Activated B cell treated with CpG ODN at 0.5 μM for 24 hours (primary cell): ENCODE measurements around the gene DAB1. TPM values are rescaled to one million over a fixed set of nuclear protein-coding genes. Genes with fewer than 3 reads are reported as not detected.

Experiments used
- ATAC-seq: fragments of 200-7000 bp; cut with Tn5 transposase; one replicate; pipeline ENCODE4 v1.10.0; 2021; ENCODE audit warnings: low read depth, mild to moderate bottlenecking, moderate library complexity
- CTCF ChIA-PET: fragments of 350-600 bp; sonication (Branson Sonifier 250); formaldehyde crosslinking; loops from one replicate; lab custom pipeline; 2021; ENCODE audit warnings: antibody characterized with exemption; lab: Charles Lee
- POLR2A ChIA-PET: fragments of 350-600 bp; sonication (Branson Sonifier 250); formaldehyde crosslinking; loops from one replicate; lab custom pipeline; 2021; ENCODE audit warnings: antibody characterized with exemption; lab: Charles Lee
- DNase-seq: peaks from one replicate; pipeline ENCODE4 v3.0.0; 2022
- H3K27ac Mint-ChIP-seq: one replicate; pipeline ENCODE4 v1.8.0; 2020; ENCODE audit warnings: mixed read lengths
- H3K27me3 Mint-ChIP-seq: one replicate; pipeline ENCODE4 v1.8.0; 2021; ENCODE audit warnings: mixed read lengths
- H3K36me3 Mint-ChIP-seq: one replicate; pipeline ENCODE4 v1.8.0; 2021; ENCODE audit warnings: low read depth, mixed read lengths
- H3K4me1 Mint-ChIP-seq: one replicate; pipeline ENCODE4 v1.8.0; 2021; ENCODE audit warnings: mixed read lengths
- H3K4me3 Mint-ChIP-seq: one replicate; pipeline ENCODE4 v1.8.0; 2020; ENCODE audit warnings: mild to moderate bottlenecking, mixed read lengths
- H3K9me3 Mint-ChIP-seq: one replicate; pipeline ENCODE4 v1.8.0; 2020; ENCODE audit warnings: mixed read lengths
- intact Hi-C: fragments of 100-400 bp; cut with micrococcal nuclease; formaldehyde crosslinking; loops from one replicate; pipeline ENCODE4 v1.15.1; 2024
- total RNA-seq: library from RNA; stranded (reverse); gene quantifications from 2 replicates; pipeline ENCODE4 v1.2.3, GENCODE V29; 2022
- TF ChIP-seq, protein P1 (sequence below): fragments of 200-600 bp; IDR thresholded peaks from one replicate; pipeline ENCODE4 v1.8.0; 2022; ENCODE audit warnings: antibody characterized with exemption, mild to moderate bottlenecking

The DAB1 gene
- total RNA-seq, 1 donor from 2014 or later, result not detected

DNA sequence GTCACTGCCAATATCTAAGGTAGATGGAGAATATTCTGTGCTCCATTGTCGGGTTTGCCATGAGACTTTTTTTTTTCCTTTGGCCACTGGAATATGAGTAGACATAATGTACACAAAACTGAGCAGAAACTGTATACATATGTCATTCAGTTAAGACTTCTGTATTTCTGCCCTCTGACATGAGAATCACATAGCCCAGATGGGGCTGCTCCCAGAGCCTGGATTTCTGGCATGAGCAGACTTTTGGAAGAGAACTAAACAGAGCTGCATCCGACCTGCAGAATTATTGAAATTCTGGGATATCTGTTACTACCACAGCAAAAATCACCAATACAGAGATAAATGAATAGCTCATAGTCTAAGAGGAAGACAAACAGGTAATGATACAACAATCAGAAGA lies 62.3 kb downstream of the DAB1 start:
- intact Hi-C loops, result no loop called here
- H3K9me3 Mint-ChIP-seq, result peaks cover 7% of the 10 kb centered on the region
- H3K27me3 Mint-ChIP-seq, result no peaks in the 10 kb centered on the region
- ChIA-PET POLR2A (no interaction called here), CTCF (no interaction called here)
- no peak overlapping the region for H3K4me3 Mint-ChIP-seq
- TF ChIP-seq, protein P1, sequence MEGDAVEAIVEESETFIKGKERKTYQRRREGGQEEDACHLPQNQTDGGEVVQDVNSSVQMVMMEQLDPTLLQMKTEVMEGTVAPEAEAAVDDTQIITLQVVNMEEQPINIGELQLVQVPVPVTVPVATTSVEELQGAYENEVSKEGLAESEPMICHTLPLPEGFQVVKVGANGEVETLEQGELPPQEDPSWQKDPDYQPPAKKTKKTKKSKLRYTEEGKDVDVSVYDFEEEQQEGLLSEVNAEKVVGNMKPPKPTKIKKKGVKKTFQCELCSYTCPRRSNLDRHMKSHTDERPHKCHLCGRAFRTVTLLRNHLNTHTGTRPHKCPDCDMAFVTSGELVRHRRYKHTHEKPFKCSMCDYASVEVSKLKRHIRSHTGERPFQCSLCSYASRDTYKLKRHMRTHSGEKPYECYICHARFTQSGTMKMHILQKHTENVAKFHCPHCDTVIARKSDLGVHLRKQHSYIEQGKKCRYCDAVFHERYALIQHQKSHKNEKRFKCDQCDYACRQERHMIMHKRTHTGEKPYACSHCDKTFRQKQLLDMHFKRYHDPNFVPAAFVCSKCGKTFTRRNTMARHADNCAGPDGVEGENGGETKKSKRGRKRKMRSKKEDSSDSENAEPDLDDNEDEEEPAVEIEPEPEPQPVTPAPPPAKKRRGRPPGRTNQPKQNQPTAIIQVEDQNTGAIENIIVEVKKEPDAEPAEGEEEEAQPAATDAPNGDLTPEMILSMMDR, result no peak
- H3K36me3 Mint-ChIP-seq, result no peaks in the 10 kb centered on the region
- DNase-seq (no peak), ATAC-seq (no peak)
- H3K4me1 Mint-ChIP-seq, result no peaks in the 10 kb centered on the region
- H3K27ac Mint-ChIP-seq, result no peak overlapping the region

DNA sequence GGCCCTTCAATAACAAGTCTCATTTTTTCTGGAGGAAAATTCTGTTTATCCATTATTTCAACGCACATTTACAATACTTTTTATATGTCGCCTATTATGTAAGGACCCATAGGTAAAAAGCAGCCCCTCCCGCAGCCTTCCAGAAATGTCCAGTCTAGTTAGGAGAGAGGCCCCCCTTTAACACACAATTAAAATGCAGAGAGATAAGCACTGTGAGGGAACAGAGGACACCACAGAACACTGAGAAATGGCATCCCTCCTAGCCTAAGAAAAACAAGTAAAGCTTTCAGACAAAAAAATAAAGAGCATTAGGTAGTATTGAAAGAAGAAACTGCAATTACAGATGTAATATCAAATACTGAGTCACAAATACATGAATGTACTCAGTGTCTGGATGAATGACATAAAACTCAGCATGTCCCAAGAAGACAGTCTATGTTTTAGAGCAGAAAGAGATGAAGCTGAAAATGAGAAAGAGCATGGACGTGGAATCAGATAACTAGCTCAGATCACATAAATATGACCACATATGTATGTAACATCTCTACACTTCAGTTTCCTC lies 62.9 kb downstream of the DAB1 start:
- H3K4me3 Mint-ChIP-seq, result no peak overlapping the region
- no peak overlapping the region for H3K27ac Mint-ChIP-seq
- ChIA-PET POLR2A (no interaction called here), CTCF (no interaction called here)
- intact Hi-C loops, result no loop called here
- ATAC-seq (no peak), DNase-seq (no peak)
- peaks cover 7% of the 10 kb centered on the region for H3K9me3 Mint-ChIP-seq
- H3K4me1 Mint-ChIP-seq, result no peaks in the 10 kb centered on the region
- no peaks in the 10 kb centered on the region for H3K27me3 Mint-ChIP-seq
- TF ChIP-seq, protein P1, result no peak
- no peaks in the 10 kb centered on the region for H3K36me3 Mint-ChIP-seq

DNA sequence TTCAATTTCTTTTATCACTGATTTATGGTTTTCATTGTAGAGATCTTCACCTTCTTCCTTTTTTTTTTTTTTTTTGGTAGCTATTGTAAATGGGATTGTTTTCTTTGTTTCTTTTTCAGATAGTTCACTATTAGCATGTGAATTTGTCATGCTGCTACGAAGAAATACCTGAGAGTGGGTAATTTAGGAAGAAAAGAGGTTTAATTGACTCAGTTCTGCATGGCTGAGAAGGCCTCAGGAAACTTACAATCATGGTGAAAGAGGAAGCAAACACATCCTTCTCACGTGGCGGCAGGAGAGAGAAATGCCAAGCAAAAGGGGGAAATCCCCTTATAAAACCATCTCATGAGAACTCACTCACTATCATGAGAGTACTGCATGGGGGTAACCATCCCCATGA lies 66.4 kb downstream of the DAB1 start:
- DNase-seq (no peak), ATAC-seq (no peak)
- ChIA-PET POLR2A (no interaction called here), CTCF (no interaction called here)
- H3K36me3 Mint-ChIP-seq, result no peaks in the 10 kb centered on the region
- H3K27ac Mint-ChIP-seq, result no peak overlapping the region
- H3K4me3 Mint-ChIP-seq, result no peak overlapping the region
- TF ChIP-seq, protein P1, result no peak
- intact Hi-C loops, result no loop called here
- H3K9me3 Mint-ChIP-seq, result peaks cover 7% of the 10 kb centered on the region
- H3K4me1 Mint-ChIP-seq, result no peaks in the 10 kb centered on the region
- no peaks in the 10 kb centered on the region for H3K27me3 Mint-ChIP-seq

DNA sequence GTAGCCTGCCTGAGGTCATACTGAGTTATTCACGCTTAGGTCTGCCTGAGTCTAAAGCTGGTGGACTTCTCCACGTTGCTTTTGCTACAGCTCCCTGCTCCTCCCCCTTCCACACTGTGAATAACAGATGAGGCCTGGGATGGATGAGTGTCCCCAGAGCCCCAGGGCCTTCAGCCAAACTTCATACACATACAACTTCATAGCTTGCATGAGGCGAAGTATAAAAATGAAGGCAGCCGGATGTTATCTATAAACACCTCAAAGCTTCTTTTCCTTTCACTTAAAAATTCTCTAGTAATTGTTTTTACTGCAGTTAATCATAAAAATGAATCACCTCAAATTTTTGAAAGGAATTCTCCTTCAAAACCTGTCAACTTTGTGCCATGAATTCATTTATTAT lies 70.2 kb downstream of the DAB1 start:
- POLR2A ChIA-PET, result no interaction called here
- intact Hi-C loops, result no loop called here
- no peaks in the 10 kb centered on the region for H3K27me3 Mint-ChIP-seq

DNA sequence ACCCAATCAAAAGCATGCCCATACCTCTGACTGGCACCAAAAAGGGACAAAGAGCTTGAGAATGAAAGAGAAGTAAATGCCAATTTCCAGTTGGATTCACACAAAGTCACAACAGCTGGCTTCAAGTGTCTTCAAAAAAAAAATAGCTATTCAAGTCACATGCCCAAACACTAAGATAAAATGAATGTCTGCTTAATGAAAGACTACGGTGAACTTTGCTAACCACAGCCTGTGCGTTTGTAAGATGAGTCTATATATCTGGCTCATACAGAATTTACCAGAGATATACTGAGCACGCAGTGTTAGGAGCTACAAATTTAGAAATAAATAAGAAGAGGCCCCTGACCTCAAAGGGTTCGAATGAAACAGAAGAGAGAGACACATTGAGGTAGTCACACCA lies 73.2 kb downstream of the DAB1 start:
- intact Hi-C loops, result no loop called here
- TF ChIP-seq, protein P1, result no peak
- ChIA-PET POLR2A (no interaction called here), CTCF (no interaction called here)
- Mint-ChIP-seq H3K9me3 (no peaks in the 10 kb centered on the region), H3K27me3 (no peaks in the 10 kb centered on the region), H3K27ac (no peak overlapping the region), H3K4me1 (no peaks in the 10 kb centered on the region), H3K36me3 (no peaks in the 10 kb centered on the region), H3K4me3 (no peak overlapping the region)
- DNase-seq (no peak), ATAC-seq (no peak)

More for the DNA sequence above, 70.2 kb downstream of the DAB1 start:
- no peaks in the 10 kb centered on the region for H3K4me1 Mint-ChIP-seq
- H3K9me3 Mint-ChIP-seq, result peaks cover 7% of the 10 kb centered on the region
- CTCF ChIA-PET, result no interaction called here
- no peak overlapping the region for H3K4me3 Mint-ChIP-seq
- H3K36me3 Mint-ChIP-seq, result no peaks in the 10 kb centered on the region
- DNase-seq (no peak), ATAC-seq (no peak)
- H3K27ac Mint-ChIP-seq, result no peak overlapping the region
- TF ChIP-seq, protein P1, result no peak
